ENCODE measurements around the gene RCVRN. TPM values are rescaled to one million over a fixed set of nuclear protein-coding genes. Genes with fewer than 3 reads are reported as not detected.

RCVRN gene
- polyA plus RNA-seq, 1 of the 3 experiments (the other 2 are of a cell fraction): not detected

DNA sequence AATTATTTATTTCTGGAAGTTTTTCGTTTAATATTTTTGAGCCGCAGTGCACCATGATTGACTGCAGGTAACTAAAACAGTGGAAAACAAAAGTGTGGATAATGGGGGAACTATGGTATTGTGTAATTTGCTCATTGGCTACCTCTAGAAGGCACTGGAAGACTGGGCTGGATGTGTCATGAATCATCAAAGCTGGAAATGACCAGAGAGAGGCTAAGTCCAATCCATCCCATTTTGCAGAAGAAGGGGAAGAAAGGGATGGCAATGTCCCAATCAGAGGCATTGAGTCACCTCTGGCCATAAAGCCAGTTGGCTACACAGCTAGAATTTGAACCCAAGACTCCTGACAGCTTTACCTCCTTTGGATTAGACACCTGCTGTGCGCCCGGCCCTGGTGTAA is 50.0 kb downstream of the RCVRN start:
- no peak overlapping the region for H3K4me3 ChIP-seq (ENCODE audit: low read depth in 2 of 2, low read length in 1 of 2)
- no peaks in the 10 kb centered on the region for H3K27me3 ChIP-seq (ENCODE audit: insufficient read depth)
- H3K9me2 ChIP-seq: no peaks in the 10 kb centered on the region
- TF ChIP-seq, protein P1, sequence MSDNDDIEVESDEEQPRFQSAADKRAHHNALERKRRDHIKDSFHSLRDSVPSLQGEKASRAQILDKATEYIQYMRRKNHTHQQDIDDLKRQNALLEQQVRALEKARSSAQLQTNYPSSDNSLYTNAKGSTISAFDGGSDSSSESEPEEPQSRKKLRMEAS (IDR thresholded peaks at IDR 0.05; ENCODE audit: low read depth): no peak
- TF ChIP-seq, protein P2, sequence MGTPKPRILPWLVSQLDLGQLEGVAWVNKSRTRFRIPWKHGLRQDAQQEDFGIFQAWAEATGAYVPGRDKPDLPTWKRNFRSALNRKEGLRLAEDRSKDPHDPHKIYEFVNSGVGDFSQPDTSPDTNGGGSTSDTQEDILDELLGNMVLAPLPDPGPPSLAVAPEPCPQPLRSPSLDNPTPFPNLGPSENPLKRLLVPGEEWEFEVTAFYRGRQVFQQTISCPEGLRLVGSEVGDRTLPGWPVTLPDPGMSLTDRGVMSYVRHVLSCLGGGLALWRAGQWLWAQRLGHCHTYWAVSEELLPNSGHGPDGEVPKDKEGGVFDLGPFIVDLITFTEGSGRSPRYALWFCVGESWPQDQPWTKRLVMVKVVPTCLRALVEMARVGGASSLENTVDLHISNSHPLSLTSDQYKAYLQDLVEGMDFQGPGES (IDR thresholded peaks at IDR 0.05; ENCODE audit: low read depth, low read length): no peak
- TF ChIP-seq POLR2AphosphoS5 (IDR thresholded peaks at IDR 0.05; ENCODE audit: low read depth, low read length) (no peak), RXRA (IDR thresholded peaks at IDR 0.05; ENCODE audit: borderline replicate concordance, low read depth) (no peak), SMC3 (IDR thresholded peaks at IDR 0.05; ENCODE audit: low read depth, low read length) (no peak), GABPA (IDR thresholded peaks at IDR 0.05; ENCODE audit: low read depth) (no peak), GATA2 (CRISPR knock-in tag; IDR thresholded peaks at IDR 0.05) (no peak), ELF1 (IDR thresholded peaks at IDR 0.05) (no peak)
- TF ChIP-seq, protein P3, sequence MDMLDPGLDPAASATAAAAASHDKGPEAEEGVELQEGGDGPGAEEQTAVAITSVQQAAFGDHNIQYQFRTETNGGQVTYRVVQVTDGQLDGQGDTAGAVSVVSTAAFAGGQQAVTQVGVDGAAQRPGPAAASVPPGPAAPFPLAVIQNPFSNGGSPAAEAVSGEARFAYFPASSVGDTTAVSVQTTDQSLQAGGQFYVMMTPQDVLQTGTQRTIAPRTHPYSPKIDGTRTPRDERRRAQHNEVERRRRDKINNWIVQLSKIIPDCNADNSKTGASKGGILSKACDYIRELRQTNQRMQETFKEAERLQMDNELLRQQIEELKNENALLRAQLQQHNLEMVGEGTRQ (IDR thresholded peaks at IDR 0.05; ENCODE audit: borderline replicate concordance, low read depth, low read length): no peak
- TF ChIP-seq, protein P4, sequence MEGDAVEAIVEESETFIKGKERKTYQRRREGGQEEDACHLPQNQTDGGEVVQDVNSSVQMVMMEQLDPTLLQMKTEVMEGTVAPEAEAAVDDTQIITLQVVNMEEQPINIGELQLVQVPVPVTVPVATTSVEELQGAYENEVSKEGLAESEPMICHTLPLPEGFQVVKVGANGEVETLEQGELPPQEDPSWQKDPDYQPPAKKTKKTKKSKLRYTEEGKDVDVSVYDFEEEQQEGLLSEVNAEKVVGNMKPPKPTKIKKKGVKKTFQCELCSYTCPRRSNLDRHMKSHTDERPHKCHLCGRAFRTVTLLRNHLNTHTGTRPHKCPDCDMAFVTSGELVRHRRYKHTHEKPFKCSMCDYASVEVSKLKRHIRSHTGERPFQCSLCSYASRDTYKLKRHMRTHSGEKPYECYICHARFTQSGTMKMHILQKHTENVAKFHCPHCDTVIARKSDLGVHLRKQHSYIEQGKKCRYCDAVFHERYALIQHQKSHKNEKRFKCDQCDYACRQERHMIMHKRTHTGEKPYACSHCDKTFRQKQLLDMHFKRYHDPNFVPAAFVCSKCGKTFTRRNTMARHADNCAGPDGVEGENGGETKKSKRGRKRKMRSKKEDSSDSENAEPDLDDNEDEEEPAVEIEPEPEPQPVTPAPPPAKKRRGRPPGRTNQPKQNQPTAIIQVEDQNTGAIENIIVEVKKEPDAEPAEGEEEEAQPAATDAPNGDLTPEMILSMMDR (IDR thresholded peaks at IDR 0.05): no peak
- TF ChIP-seq, protein P5, sequence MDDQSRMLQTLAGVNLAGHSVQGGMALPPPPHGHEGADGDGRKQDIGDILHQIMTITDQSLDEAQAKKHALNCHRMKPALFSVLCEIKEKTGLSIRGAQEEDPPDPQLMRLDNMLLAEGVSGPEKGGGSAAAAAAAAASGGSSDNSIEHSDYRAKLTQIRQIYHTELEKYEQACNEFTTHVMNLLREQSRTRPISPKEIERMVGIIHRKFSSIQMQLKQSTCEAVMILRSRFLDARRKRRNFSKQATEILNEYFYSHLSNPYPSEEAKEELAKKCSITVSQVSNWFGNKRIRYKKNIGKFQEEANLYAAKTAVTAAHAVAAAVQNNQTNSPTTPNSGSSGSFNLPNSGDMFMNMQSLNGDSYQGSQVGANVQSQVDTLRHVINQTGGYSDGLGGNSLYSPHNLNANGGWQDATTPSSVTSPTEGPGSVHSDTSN (IDR thresholded peaks at IDR 0.05): no peak
- no peaks in the 10 kb centered on the region for H3F3A ChIP-seq (replicated peaks; ENCODE audit: insufficient read depth)
- H3K4me1 ChIP-seq (ENCODE audit: control insufficient read depth in 1 of 2, insufficient read depth in 2 of 2, low read depth in 1 of 2, low read length in 1 of 2): no peaks in the 10 kb centered on the region
- CTCF ChIA-PET: interaction anchor here (2.0 kb wide), 1 partner anchor 9 kb away, joined by 8 read pairs; no protein-coding TSS in a partner anchor
- no peak overlapping the region for H3K4me2 ChIP-seq
- 18% methylated on average over 4 of the region's 4 CpGs for WGBS (ENCODE audit: low lambda C conversion rate)
- no peaks in the 10 kb centered on the region for H4K20me1 ChIP-seq (ENCODE audit: insufficient read depth)
- H2AFZ ChIP-seq (ENCODE audit: low read depth): no peak overlapping the region
- H3K36me3 ChIP-seq (replicated peaks in 1 of 2; ENCODE audit: control insufficient read depth in 1 of 2, insufficient read depth in 2 of 2, low read length in 1 of 2): no peaks in the 10 kb centered on the region
- H3K9me3 ChIP-seq: no peaks in the 10 kb centered on the region
- no peak for DNase-seq
- no peak overlapping the region for H3K9ac ChIP-seq
- POLR2A ChIA-PET: no interaction called here
- no peak overlapping the region for H3K27ac ChIP-seq (ENCODE audit: low read depth in 2 of 2, low read length in 1 of 2)
- no peaks in the 10 kb centered on the region for H3K79me2 ChIP-seq (ENCODE audit: insufficient read depth)

DNA sequence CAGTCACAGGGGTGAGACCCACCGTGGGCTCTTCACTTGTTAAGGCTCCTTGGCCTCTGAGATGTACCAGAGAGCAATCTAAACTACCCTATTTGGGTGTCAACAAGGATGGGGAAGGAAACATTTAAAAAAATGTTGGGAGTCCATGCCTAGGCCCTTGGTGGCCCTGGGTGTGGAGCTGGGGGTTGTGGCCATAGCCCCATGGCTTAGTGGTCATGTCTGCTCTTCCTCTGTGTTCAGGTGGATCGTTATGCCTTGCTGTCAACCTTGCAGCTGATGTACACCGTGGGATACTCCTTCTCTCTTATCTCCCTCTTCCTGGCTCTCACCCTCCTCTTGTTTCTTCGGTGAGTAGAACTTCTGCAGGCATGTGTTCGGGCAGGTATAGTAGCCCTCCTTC is 50.8 kb downstream of the RCVRN start:
- Histone ChIP-seq H3F3A (replicated peaks; ENCODE audit: insufficient read depth) (no peaks in the 10 kb centered on the region), H3K9me3 (no peaks in the 10 kb centered on the region), H3K9me2 (no peaks in the 10 kb centered on the region), H3K4me2 (no peak overlapping the region), H3K36me3 (replicated peaks in 1 of 2; ENCODE audit: control insufficient read depth in 1 of 2, insufficient read depth in 2 of 2, low read length in 1 of 2) (no peaks in the 10 kb centered on the region), H3K79me2 (ENCODE audit: insufficient read depth) (no peaks in the 10 kb centered on the region), H3K4me3 (ENCODE audit: low read depth in 2 of 2, low read length in 1 of 2) (no peak overlapping the region), H2AFZ (ENCODE audit: low read depth) (no peak overlapping the region), H3K27me3 (ENCODE audit: insufficient read depth) (no peaks in the 10 kb centered on the region), H4K20me1 (ENCODE audit: insufficient read depth) (no peaks in the 10 kb centered on the region), H3K9ac (no peak overlapping the region), H3K27ac (ENCODE audit: low read depth in 2 of 2, low read length in 1 of 2) (no peak overlapping the region), H3K4me1 (ENCODE audit: control insufficient read depth in 1 of 2, insufficient read depth in 2 of 2, low read depth in 1 of 2, low read length in 1 of 2) (no peaks in the 10 kb centered on the region)
- no peak for DNase-seq
- ChIA-PET CTCF (no interaction called here), POLR2A (no interaction called here)
- WGBS (ENCODE audit: low lambda C conversion rate): 15% methylated on average over 5 of the region's 5 CpGs
- no peak for TF ChIP-seq POLR2AphosphoS5 (IDR thresholded peaks at IDR 0.05; ENCODE audit: low read depth, low read length)
- TF ChIP-seq, protein P4 (IDR thresholded peaks at IDR 0.05): no peak
- TF ChIP-seq RAD21 (IDR thresholded peaks at IDR 0.05; ENCODE audit: low read length): no peak
- TF ChIP-seq RXRA (IDR thresholded peaks at IDR 0.05; ENCODE audit: borderline replicate concordance, low read depth): no peak
- TF ChIP-seq GATA2 (CRISPR knock-in tag; IDR thresholded peaks at IDR 0.05): no peak
- TF ChIP-seq JUND (IDR thresholded peaks at IDR 0.05): no peak
- TF ChIP-seq TEAD4 (IDR thresholded peaks at IDR 0.05; ENCODE audit: borderline replicate concordance, insufficient read depth): no peak
- no peak for TF ChIP-seq EZH2phosphoT487 (IDR thresholded peaks at IDR 0.05; ENCODE audit: borderline replicate concordance, low read depth)
- TF ChIP-seq, protein P5 (IDR thresholded peaks at IDR 0.05): no peak
- no peak for TF ChIP-seq MEF2A (IDR thresholded peaks at IDR 0.05; ENCODE audit: borderline replicate concordance, low read depth)
- no peak for TF ChIP-seq GABPA (IDR thresholded peaks at IDR 0.05; ENCODE audit: low read depth)
- TF ChIP-seq TCF12 (IDR thresholded peaks at IDR 0.05): no peak
- no peak for TF ChIP-seq EP300 (IDR thresholded peaks at IDR 0.05; ENCODE audit: borderline replicate concordance in 1 of 2, low read depth in 1 of 2, low read length in 1 of 2)
